ENCODE results near the gene RTKN. TPM values are rescaled to one million over a fixed set of nuclear protein-coding genes. Genes with fewer than 3 reads are reported as not detected.

RTKN gene
- total RNA-seq, 1 experiment from 2014 or later: 87.1 TPM

DNA sequence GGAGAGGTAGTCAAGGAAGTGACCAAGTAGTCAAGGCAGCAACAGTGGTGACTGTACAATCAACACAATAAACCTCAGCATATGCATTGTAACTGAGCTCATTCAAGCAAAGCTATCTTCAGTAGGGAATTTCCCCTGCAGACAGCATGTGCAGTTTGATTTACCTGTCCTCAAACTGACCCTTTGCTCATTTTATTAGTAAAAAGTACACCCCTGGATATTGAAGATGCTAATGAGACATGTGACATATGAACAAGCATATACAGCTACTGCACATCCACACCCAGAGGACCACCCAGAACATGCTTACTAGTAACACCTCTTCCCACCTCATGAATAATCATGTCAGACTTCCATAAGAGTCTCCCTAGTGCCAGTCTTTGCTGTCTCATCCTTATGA is 35.7 kb downstream of the RTKN start:
- H3K9me3 Mint-ChIP-seq: no peaks in the 10 kb centered on the region
- no peak for DNase-seq
- Histone ChIP-seq H3K23me2 (ENCODE audit: insufficient read length, low read depth, low read length, poor library complexity, severe bottlenecking) (no peaks in the 10 kb centered on the region), H3K14ac (ENCODE audit: insufficient read depth, low read length) (no peak overlapping the region), H4K8ac (replicated peaks; ENCODE audit: insufficient read length, low read depth, low read length) (no peak overlapping the region), H4K5ac (ENCODE audit: insufficient read length, low read depth, low read length) (no peak overlapping the region), H2BK15ac (ENCODE audit: low read depth, low read length) (no peak overlapping the region), H3K56ac (ENCODE audit: insufficient read length, low read depth, low read length) (no peak overlapping the region), H3K27me3 (ENCODE audit: insufficient read depth, low read length) (no peaks in the 10 kb centered on the region), H2AFZ (ENCODE audit: low read length) (no peak overlapping the region), H3K9ac (ENCODE audit: extremely low read depth, insufficient read length, low read length) (no peak overlapping the region), H3K9me3 (ENCODE audit: control insufficient read depth, low read depth, low read length) (no peaks in the 10 kb centered on the region), H3K23ac (ENCODE audit: insufficient read length, low read depth, low read length) (no peak overlapping the region), H3K79me2 (ENCODE audit: insufficient read depth, low read length) (no peaks in the 10 kb centered on the region), H3K18ac (ENCODE audit: insufficient read length, low read depth, low read length) (no peak overlapping the region), H2BK120ac (ENCODE audit: low read depth, low read length, poor library complexity, severe bottlenecking) (no peak overlapping the region), H2BK20ac (ENCODE audit: low read depth, low read length, poor library complexity, severe bottlenecking) (no peak overlapping the region), H3K79me1 (ENCODE audit: insufficient read depth, low read depth, low read length, poor library complexity, severe bottlenecking) (no peaks in the 10 kb centered on the region), H2BK12ac (ENCODE audit: insufficient read length, low read depth, low read length) (no peak overlapping the region), H3K4me2 (ENCODE audit: insufficient read depth, insufficient read length, low read length) (no peak overlapping the region), H2AK5ac (ENCODE audit: insufficient read length, low read length) (no peak overlapping the region), H4K20me1 (ENCODE audit: control insufficient read depth, insufficient read depth, insufficient read length) (no peaks in the 10 kb centered on the region), H4K91ac (ENCODE audit: insufficient read length, low read depth, low read length) (no peak overlapping the region), H2BK5ac (ENCODE audit: insufficient read length, low read length) (no peak overlapping the region), H3K4ac (ENCODE audit: low read depth, low read length) (no peak overlapping the region), H3T11ph (ENCODE audit: low read length) (no peak overlapping the region), H3K4me1 (ENCODE audit: insufficient read depth, low read length) (no peaks in the 10 kb centered on the region), H3K27ac (ENCODE audit: insufficient read length, low read depth, low read length) (no peak overlapping the region)
- H3K27ac Mint-ChIP-seq: no peak overlapping the region
- peaks cover 17% of the 10 kb centered on the region for H3K27me3 Mint-ChIP-seq (ENCODE audit: low read depth)
- H3K4me3 Mint-ChIP-seq: no peak overlapping the region
- TF ChIP-seq, protein P1, sequence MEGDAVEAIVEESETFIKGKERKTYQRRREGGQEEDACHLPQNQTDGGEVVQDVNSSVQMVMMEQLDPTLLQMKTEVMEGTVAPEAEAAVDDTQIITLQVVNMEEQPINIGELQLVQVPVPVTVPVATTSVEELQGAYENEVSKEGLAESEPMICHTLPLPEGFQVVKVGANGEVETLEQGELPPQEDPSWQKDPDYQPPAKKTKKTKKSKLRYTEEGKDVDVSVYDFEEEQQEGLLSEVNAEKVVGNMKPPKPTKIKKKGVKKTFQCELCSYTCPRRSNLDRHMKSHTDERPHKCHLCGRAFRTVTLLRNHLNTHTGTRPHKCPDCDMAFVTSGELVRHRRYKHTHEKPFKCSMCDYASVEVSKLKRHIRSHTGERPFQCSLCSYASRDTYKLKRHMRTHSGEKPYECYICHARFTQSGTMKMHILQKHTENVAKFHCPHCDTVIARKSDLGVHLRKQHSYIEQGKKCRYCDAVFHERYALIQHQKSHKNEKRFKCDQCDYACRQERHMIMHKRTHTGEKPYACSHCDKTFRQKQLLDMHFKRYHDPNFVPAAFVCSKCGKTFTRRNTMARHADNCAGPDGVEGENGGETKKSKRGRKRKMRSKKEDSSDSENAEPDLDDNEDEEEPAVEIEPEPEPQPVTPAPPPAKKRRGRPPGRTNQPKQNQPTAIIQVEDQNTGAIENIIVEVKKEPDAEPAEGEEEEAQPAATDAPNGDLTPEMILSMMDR (conservative IDR thresholded peaks at IDR 0.05): no peak
- H3K4me1 Mint-ChIP-seq: no peaks in the 10 kb centered on the region
- no peaks in the 10 kb centered on the region for H3K36me3 Mint-ChIP-seq (ENCODE audit: insufficient read depth in 1 of 3, low read depth in 3 of 3)
